A549 treated with AZD2906 at 1 μM for 4 hours (cell line): ENCODE data around the gene PIEZO1. TPM values are rescaled to one million over a fixed set of nuclear protein-coding genes. Genes with fewer than 3 reads are reported as not detected.

Source experiments
- total RNA-seq: library from RNA; stranded (reverse); fragments of 200-300 nt; extraction: Qiagen RNA extraction; gene quantifications from 5 replicates; pipeline ENCODE4 v1.2.3, GENCODE V29; 2022

Gene PIEZO1, protein sequence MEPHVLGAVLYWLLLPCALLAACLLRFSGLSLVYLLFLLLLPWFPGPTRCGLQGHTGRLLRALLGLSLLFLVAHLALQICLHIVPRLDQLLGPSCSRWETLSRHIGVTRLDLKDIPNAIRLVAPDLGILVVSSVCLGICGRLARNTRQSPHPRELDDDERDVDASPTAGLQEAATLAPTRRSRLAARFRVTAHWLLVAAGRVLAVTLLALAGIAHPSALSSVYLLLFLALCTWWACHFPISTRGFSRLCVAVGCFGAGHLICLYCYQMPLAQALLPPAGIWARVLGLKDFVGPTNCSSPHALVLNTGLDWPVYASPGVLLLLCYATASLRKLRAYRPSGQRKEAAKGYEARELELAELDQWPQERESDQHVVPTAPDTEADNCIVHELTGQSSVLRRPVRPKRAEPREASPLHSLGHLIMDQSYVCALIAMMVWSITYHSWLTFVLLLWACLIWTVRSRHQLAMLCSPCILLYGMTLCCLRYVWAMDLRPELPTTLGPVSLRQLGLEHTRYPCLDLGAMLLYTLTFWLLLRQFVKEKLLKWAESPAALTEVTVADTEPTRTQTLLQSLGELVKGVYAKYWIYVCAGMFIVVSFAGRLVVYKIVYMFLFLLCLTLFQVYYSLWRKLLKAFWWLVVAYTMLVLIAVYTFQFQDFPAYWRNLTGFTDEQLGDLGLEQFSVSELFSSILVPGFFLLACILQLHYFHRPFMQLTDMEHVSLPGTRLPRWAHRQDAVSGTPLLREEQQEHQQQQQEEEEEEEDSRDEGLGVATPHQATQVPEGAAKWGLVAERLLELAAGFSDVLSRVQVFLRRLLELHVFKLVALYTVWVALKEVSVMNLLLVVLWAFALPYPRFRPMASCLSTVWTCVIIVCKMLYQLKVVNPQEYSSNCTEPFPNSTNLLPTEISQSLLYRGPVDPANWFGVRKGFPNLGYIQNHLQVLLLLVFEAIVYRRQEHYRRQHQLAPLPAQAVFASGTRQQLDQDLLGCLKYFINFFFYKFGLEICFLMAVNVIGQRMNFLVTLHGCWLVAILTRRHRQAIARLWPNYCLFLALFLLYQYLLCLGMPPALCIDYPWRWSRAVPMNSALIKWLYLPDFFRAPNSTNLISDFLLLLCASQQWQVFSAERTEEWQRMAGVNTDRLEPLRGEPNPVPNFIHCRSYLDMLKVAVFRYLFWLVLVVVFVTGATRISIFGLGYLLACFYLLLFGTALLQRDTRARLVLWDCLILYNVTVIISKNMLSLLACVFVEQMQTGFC (N-terminal part only)
- 97.2 to 152 TPM (median 140 TPM) in 5 replicates for total RNA-seq

DNA sequence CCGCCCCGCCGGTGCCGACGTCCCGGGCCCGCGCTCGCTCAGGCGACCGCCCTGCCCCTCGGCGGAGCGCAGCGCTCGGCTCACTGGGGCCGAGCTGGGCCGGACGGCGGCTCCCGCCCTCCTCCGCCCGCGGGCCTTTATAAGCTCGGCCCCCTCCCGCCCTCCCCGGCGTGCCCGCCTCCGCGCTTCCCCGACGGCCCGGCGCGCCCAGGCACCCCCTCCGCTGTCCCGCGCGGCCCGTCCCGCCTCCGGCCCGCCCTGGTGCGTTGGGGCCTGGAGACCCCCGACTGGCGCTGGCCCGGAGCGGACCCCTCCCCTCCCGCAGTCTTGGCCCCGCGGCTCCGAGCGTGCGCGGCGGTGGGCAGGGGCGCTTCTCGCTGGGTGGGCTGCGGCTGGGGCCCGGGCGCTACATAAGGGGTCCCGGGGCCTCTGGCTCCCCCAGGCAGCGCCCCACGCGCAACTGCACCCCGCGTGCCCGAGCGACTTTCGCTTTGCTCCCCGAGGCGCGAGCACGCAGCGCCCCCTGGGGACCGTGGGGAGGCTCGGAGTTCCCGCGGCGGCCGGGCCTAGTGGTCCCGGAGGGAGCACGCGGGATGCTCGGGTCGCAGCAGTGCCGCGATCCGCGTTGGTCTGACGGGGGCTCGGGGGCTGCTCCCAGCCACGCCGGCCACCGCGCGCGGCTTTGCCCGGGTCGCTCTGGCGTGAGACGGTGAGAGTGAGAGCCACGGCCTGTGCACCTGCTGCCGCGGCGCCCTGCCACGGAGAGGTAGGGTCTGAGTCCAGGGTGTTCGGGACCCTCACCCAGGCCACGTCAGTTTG, at the start of gene PIEZO1:
PIEZO1 (minus strand) TSS at position 115 of the 819 bp plus-strand sequence. CDS start 256 bp downstream, outside the sequence.

DNA sequence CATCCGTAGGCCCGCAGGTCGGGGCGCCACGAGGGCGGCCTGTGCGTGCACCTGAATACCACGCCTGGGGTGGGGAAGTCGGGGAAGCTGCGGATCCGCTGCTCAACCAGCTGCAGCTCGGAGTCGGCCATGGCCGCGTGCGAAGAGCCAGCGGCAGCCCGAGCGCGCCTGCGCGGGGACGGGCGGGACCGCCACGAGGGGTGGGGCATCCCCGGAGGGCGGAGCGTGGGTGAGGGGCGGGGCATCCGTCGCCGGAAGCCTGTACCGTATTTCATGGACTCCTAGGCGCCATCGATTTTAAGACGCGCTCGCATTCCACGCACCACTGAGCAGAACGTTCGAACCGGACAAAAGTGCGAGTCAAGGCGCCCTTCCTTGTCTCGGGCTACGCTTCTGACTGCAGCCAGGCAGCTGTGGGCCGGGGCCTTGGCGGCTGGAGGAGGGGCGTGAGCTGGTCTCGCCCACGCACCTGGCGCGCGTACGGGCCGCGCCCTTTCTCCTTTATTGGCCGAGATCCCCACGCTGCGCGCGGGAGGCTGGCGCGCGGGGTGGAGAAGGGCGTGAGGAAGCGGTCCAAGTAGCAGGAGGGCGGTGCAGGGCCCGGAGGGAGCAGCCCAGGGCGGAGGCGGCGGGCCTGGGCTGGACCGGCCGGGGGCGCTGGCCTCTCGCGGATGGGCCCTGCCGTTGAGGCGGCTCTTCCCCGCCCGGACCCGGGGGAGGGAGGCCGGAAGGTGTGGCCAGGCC, 26.9 kb upstream of the PIEZO1 start, which contains the start of gene APRT:
APRT (minus strand) TSS at position 160 of the 744 bp plus-strand sequence; CDS start at position 131, 29 bp downstream.

DNA sequence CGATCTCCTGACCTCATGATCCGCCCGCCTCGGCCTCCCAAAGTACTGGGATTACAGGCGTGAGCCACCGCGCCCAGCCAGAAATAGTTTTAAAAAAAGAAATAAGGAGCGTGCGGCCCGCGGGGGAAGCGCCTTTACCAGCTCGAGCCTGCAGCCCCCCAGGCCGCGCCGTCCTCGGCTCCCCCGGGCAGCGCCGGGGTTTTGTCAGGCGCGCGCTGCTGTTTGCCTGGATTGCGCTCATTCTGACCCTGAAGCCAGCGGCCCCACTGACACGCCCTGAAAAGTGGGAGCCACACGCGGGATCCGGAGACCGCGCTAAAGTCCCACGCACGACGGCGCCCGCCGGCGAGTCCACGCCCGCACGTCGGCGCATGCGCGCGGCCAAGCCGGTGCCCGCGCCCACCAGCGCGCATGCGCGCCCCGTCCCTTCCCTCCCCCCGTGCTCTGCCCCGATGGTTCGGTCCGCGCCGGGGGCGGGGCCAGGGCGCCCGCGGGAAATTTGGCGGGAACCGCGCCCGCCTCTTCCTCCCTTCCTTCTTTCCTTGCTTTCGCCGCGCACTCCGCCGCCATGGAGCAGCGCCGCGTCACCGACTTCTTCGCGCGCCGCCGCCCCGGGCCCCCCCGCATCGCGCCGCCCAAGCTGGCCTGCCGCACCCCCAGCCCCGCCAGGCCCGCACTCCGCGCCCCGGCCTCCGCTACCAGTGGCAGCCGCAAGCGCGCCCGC, 18.4 kb upstream of the PIEZO1 start, which contains the start of gene CDT1:
CDT1 (plus strand) TSS at position 526 of the 724 bp plus-strand sequence; CDS start at position 569, 43 bp downstream.

DNA sequence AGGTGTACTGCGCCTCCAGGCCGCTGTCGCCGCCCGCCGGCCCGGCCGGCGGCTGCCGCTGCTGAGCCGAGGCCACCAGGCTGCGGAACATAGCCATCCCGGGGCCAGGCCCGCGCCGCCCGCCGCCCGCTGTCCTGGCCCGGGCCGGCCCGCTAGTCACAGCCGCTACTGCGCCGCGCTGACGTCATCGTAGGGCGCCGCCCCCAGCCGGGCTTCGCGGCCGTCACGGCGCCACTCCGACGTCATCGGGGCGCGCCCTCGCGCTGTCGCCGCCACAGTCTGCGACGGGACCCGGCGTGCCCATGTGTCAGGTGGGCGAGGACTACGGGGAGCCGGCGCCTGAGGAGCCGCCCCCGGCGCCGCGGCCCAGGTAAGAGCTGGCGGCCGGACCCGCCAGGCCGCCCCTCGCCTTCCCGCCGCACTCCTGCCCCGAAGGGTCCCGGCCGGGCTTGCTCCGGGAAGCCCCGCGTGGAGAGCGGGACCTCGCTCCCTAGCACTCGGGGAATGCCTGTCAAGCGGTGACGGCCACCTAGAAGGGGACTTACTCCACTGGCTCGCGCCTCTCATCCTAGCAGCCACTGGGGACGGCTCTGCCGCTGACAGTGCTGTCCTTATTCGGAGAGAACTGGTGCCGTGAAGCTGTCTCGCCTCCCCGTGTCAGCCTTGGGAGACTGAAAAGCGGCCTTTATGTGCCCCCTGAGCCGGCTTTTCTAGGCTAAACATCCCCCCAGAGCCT, 78.6 kb downstream of the PIEZO1 start, which contains the start of the genes CTU2 and RNF166:
CTU2 (plus strand) TSS at position 275 of the 736 bp plus-strand sequence; CDS start at position 303, 28 bp downstream.
RNF166 (minus strand) TSS at position 180 of the 736 bp plus-strand sequence; CDS start at position 97, 83 bp downstream.

DNA sequence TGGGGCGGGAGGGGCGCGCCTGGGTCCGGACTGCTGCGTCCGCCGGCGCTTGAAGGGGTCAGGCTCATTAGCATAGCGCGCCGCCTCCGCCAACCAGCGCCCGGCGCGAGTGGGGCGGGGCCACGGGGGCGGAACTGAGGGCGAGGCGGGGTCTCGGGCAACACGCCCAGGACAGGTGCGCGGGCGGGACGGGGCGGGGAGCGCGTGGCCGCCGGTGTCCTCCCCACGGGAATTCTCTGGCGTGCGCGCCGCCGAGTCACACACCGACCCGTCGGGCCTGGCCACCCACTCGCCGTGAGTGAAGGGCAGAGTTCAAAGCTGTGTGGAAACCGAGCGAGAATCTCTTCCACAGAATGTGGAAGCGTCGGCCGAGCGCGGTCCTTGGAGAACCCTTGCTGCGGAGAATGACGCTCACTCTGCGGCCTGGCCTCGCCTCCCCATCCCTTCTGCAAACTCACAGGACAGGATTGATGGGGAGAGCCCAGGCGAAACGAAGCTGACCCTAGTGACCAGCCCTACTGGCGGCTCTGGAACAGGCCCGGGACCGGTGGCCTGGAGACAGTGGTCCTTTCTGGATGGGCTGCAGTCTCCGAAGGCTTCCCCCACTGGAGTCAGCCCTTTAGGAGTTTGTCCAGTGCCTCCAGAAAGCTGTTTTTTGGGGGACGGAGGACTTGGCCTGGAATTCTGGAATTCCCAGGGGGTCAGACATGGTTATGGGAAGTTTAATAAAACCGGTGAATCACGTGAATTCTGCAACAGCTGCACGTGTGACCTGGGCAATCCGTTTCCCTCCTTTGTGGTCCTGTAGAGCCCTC, 98.4 kb downstream of the PIEZO1 start, which contains the start of gene SNAI3:
SNAI3 (minus strand) TSS at position 69 of the 815 bp plus-strand sequence. CDS start 101 bp downstream, outside the sequence.

Other genes with a start within 250 kb of the PIEZO1 start
- 45.6 to 50.5 TPM (median 49.4 TPM) in 5 replicates for gene ZC3H18, start 214.8 kb downstream of the PIEZO1 start, total RNA-seq
- gene IL17C, start 146.6 kb downstream of the PIEZO1 start, total RNA-seq = 0.06 TPM in 1 of 5 replicates, not detected in the others
- gene CYBA, start 134.2 kb downstream of the PIEZO1 start, total RNA-seq = 240 to 322 TPM (median 295 TPM) in 5 replicates
- 16.3 to 22.5 TPM (median 20.7 TPM) in 5 replicates for gene MVD, start 122.1 kb downstream of the PIEZO1 start, total RNA-seq
- gene SNAI3, start 98.7 kb downstream of the PIEZO1 start, total RNA-seq = 0.13 to 0.24 TPM (median 0.16 TPM) in 5 replicates
- gene RNF166, start 78.8 kb downstream of the PIEZO1 start, total RNA-seq = 11.7 to 19.5 TPM (median 18.2 TPM) in 5 replicates
- 26.1 to 34.6 TPM (median 32.4 TPM) in 5 replicates for gene CTU2, start 78.7 kb downstream of the PIEZO1 start, total RNA-seq
- gene CDT1, start 18.6 kb upstream of the PIEZO1 start, total RNA-seq = 28.6 to 34.7 TPM (median 33.6 TPM) in 5 replicates
- gene APRT, start 26.7 kb upstream of the PIEZO1 start, total RNA-seq = 304 to 457 TPM (median 428 TPM) in 5 replicates
- gene GALNS, start 71.7 kb upstream of the PIEZO1 start, total RNA-seq = 36.5 to 51.7 TPM (median 50.2 TPM) in 5 replicates
- gene TRAPPC2L, start 71.9 kb upstream of the PIEZO1 start, total RNA-seq = 102 to 113 TPM (median 107 TPM) in 5 replicates
- 0.08 to 0.11 TPM in 2 of 5 replicates, not detected in the others for gene PABPN1L, start 81.4 kb upstream of the PIEZO1 start, total RNA-seq
- 0.77 to 1.3 TPM (median 1.1 TPM) in 5 replicates for gene CBFA2T3, start 192.0 kb upstream of the PIEZO1 start, total RNA-seq